GM10248 (cell line): Measurements from ENCODE around the gene SEC14L5.
"Not testable (repeated sequence)": the region's sequence is repeated elsewhere in the genome, so short reads cannot be mapped to it uniquely, and the experiment has no call there.

Experiments used
- CTCF ChIA-PET: fragments of 300-600 bp; sonication (Branson Sonifier 250); formaldehyde crosslinking; extraction: SDS; loops from one replicate; lab custom pipeline; 2021; ENCODE audit warnings: antibody characterized with exemption; lab: Yijun Ruan, JAX
- POLR2A ChIA-PET: fragments of 350-650 bp; sonication (Branson Sonifier 250); formaldehyde crosslinking; extraction: SDS; loops from one replicate; lab custom pipeline; 2020; ENCODE audit warnings: antibody characterized with exemption; lab: Yijun Ruan, JAX
- DNase-seq: peaks from one replicate; pipeline ENCODE4 v3.0.0; 2012; ENCODE audit errors: extremely low spot score
- CTCF ChIP-seq: IDR thresholded peaks from 2 replicates; pipeline ENCODE4 v1.5.1; 2012; ENCODE audit warnings: mild to moderate bottlenecking, low read depth; ENCODE audit errors: extremely low read depth, missing control alignments, control extremely low read depth

Gene SEC14L5

GRCh38 chr16:4947722-4948503 lies 10.2 kb upstream of the SEC14L5 start:
- no peak for DNase-seq
- no peak for TF ChIP-seq CTCF
- POLR2A ChIA-PET = no interaction called here
- CTCF ChIA-PET = no interaction called here

GRCh38 chr16:4948903-4949766 lies 9.0 kb upstream of the SEC14L5 start:
- CTCF ChIA-PET = interaction anchor here (0.8 kb wide), 1 partner anchor 13 kb away, joined by 3 read pairs; no protein-coding TSS in a partner anchor
- POLR2A ChIA-PET = no interaction called here
- TF ChIP-seq CTCF = no peak

GRCh38 chr16:4949986-4950385 lies 8.1 kb upstream of the SEC14L5 start:
- ChIA-PET CTCF (no interaction called here), POLR2A (no interaction called here)
- no peak for DNase-seq
- no peak for TF ChIP-seq CTCF

More at GRCh38 chr16:4948903-4949766, 9.0 kb upstream of the SEC14L5 start:
- no peak for DNase-seq

GRCh38 chr16:4951583-4951982 lies 6.5 kb upstream of the SEC14L5 start:
- DNase-seq, CTCF ChIA-PET: not testable (repeated sequence)
- POLR2A ChIA-PET = interaction anchor here (0.7 kb wide), 1 partner anchor 236 kb away, joined by 3 read pairs; no protein-coding TSS in a partner anchor

GRCh38 chr16:4954714-4955113 lies 3.4 kb upstream of the SEC14L5 start:
- no peak for DNase-seq
- no peak for TF ChIP-seq CTCF
- POLR2A ChIA-PET = no interaction called here
- CTCF ChIA-PET = interaction anchor here (1.2 to 4.1 kb wide), 2 partner anchors 93 to 448 kb away, joined by 4 to 27 read pairs; no protein-coding TSS in a partner anchor

GRCh38 chr16:4957420-4957719 lies 760 bp upstream of the SEC14L5 start:
- ChIA-PET POLR2A (no interaction called here), CTCF (interaction anchor here (1.1 to 4.1 kb wide), 3 partner anchors 13 to 451 kb away, joined by 3 to 27 read pairs (median 5); no protein-coding TSS in a partner anchor)
- no peak for TF ChIP-seq CTCF
- no peak for DNase-seq
